ENCODE data around the gene CNPPD1. TPM values are rescaled to one million over a fixed set of nuclear protein-coding genes. Genes with fewer than 3 reads are reported as not detected.

Gene CNPPD1
- total RNA-seq, 1 experiment from 2014 or later, result 42.6 TPM

GRCh38 chr2:219131327-219131726, 45.4 kb downstream of the CNPPD1 start:
- in situ Hi-C loops (cut with HindIII; ENCODE audit: low pct_unique_long_range_greater_than_20kb, low sequenced_read_pairs), result no loop called here
- no peak for DNase-seq (ENCODE audit: low read depth, low spot score)

- DNase-seq (ENCODE audit: low read depth, low spot score), result no peak
- in situ Hi-C loops (cut with HindIII; ENCODE audit: low pct_unique_long_range_greater_than_20kb, low sequenced_read_pairs), result no loop called here
Measured at GRCh38 chr2:219129589-219129988, 47.1 kb downstream of the CNPPD1 start.

- no peak for DNase-seq (ENCODE audit: low read depth, low spot score)
- in situ Hi-C loops (cut with HindIII; ENCODE audit: low pct_unique_long_range_greater_than_20kb, low sequenced_read_pairs), result no loop called here
Measured at GRCh38 chr2:219128396-219128795, 48.3 kb downstream of the CNPPD1 start.

- DNase-seq (ENCODE audit: low read depth, low spot score), result no peak
- in situ Hi-C loops (cut with HindIII; ENCODE audit: low pct_unique_long_range_greater_than_20kb, low sequenced_read_pairs), result no loop called here
Measured at GRCh38 chr2:219127037-219127635, 49.6 kb downstream of the CNPPD1 start.

- DNase-seq (ENCODE audit: low read depth, low spot score), result no peak
- in situ Hi-C loops (cut with HindIII; ENCODE audit: low pct_unique_long_range_greater_than_20kb, low sequenced_read_pairs), result no loop called here
Measured at GRCh38 chr2:219126555-219126954, 50.2 kb downstream of the CNPPD1 start.

- no peak for DNase-seq (ENCODE audit: low read depth, low spot score)
- in situ Hi-C loops (cut with HindIII; ENCODE audit: low pct_unique_long_range_greater_than_20kb, low sequenced_read_pairs), result no loop called here
Measured at GRCh38 chr2:219125886-219126270, 50.8 kb downstream of the CNPPD1 start.

- in situ Hi-C loops (cut with HindIII; ENCODE audit: low pct_unique_long_range_greater_than_20kb, low sequenced_read_pairs), result no loop called here
- DNase-seq (ENCODE audit: low read depth, low spot score), result peak; percentile 16
Measured at GRCh38 chr2:219125225-219125885, 51.4 kb downstream of the CNPPD1 start.

GRCh38 chr2:219124381-219125110, 52.2 kb downstream of the CNPPD1 start:
- no peak for DNase-seq (ENCODE audit: low read depth, low spot score)
- in situ Hi-C loops (cut with HindIII; ENCODE audit: low pct_unique_long_range_greater_than_20kb, low sequenced_read_pairs), result no loop called here

- DNase-seq (ENCODE audit: low read depth, low spot score), result no peak
- in situ Hi-C loops (cut with HindIII; ENCODE audit: low pct_unique_long_range_greater_than_20kb, low sequenced_read_pairs), result no loop called here
Measured at GRCh38 chr2:219123356-219124135, 53.2 kb downstream of the CNPPD1 start.

- in situ Hi-C loops (cut with HindIII; ENCODE audit: low pct_unique_long_range_greater_than_20kb, low sequenced_read_pairs), result no loop called here
- peak; percentile 28 for DNase-seq (ENCODE audit: low read depth, low spot score)
Measured at GRCh38 chr2:219122202-219122980, 54.3 kb downstream of the CNPPD1 start.

Other genes starting within 250 kb of the CNPPD1 start
- gene CDK5R2, start 217.3 kb downstream of the CNPPD1 start, total RNA-seq (2014; rRNA removed; shearing (Covaris generic)), result 0.08 and 0.24 TPM in 2 replicates
- gene FEV, start 191.7 kb downstream of the CNPPD1 start, total RNA-seq (2014; rRNA removed; shearing (Covaris generic)), result not detected in 2 replicates
- gene CRYBA2, start 183.5 kb downstream of the CNPPD1 start, total RNA-seq (2014; rRNA removed; shearing (Covaris generic)), result not detected in 2 replicates
- 0.16 and 0.24 TPM in 2 replicates for gene CFAP65, start 135.4 kb downstream of the CNPPD1 start, total RNA-seq (2014; rRNA removed; shearing (Covaris generic))
- not detected in 2 replicates for gene IHH, start 116.0 kb downstream of the CNPPD1 start, total RNA-seq (2014; rRNA removed; shearing (Covaris generic))
- 25.5 and 28.4 TPM in 2 replicates for gene NHEJ1, start 16.1 kb downstream of the CNPPD1 start, total RNA-seq (2014; rRNA removed; shearing (Covaris generic))
- gene SLC23A3, start 6.9 kb downstream of the CNPPD1 start, total RNA-seq (2014; rRNA removed; shearing (Covaris generic)), result 0.13 and 0.34 TPM in 2 replicates
- gene RETREG2, start 1.4 kb upstream of the CNPPD1 start, total RNA-seq (2014; rRNA removed; shearing (Covaris generic)), result 104 and 124 TPM in 2 replicates
- gene ZFAND2B, start 29.9 kb upstream of the CNPPD1 start, total RNA-seq (2014; rRNA removed; shearing (Covaris generic)), result 10.9 and 16.2 TPM in 2 replicates
- 43.7 and 50.7 TPM in 2 replicates for gene ABCB6, start 42.0 kb upstream of the CNPPD1 start, total RNA-seq (2014; rRNA removed; shearing (Covaris generic))
- 36.7 and 45.7 TPM in 2 replicates for gene ATG9A, start 52.7 kb upstream of the CNPPD1 start, total RNA-seq (2014; rRNA removed; shearing (Covaris generic))
- gene ANKZF1, start 52.9 kb upstream of the CNPPD1 start, total RNA-seq (2014; rRNA removed; shearing (Covaris generic)), result 43.5 and 43.6 TPM in 2 replicates
- 5.3 and 6.1 TPM in 2 replicates for gene GLB1L, start 68.5 kb upstream of the CNPPD1 start, total RNA-seq (2014; rRNA removed; shearing (Covaris generic))
- gene STK16, start 68.6 kb upstream of the CNPPD1 start, total RNA-seq (2014; rRNA removed; shearing (Covaris generic)), result 21.7 and 22.6 TPM in 2 replicates
- gene TUBA4B, start 76.3 kb upstream of the CNPPD1 start, total RNA-seq (2014; rRNA removed; shearing (Covaris generic)), result not detected in 2 replicates
- 1.4 TPM in 1 of 2 replicates, not detected in the other for gene TUBA4A, start 77.0 kb upstream of the CNPPD1 start, total RNA-seq (2014; rRNA removed; shearing (Covaris generic))
- 25.8 and 33.2 TPM in 2 replicates for gene DNAJB2, start 102.4 kb upstream of the CNPPD1 start, total RNA-seq (2014; rRNA removed; shearing (Covaris generic))
- 1.5 and 2.8 TPM in 2 replicates for gene PTPRN, start 132.5 kb upstream of the CNPPD1 start, total RNA-seq (2014; rRNA removed; shearing (Covaris generic))
- not detected in 2 replicates for gene RESP18, start 155.8 kb upstream of the CNPPD1 start, total RNA-seq (2014; rRNA removed; shearing (Covaris generic))
- gene DNPEP, start 211.0 kb upstream of the CNPPD1 start, total RNA-seq (2014; rRNA removed; shearing (Covaris generic)), result 46.8 and 50.1 TPM in 2 replicates
- gene DES, start 241.5 kb upstream of the CNPPD1 start, total RNA-seq (2014; rRNA removed; shearing (Covaris generic)), result 0.13 TPM in 1 of 2 replicates, not detected in the other

All from SK-MEL-5 (cell line).